ENCODE results near the gene RAD54L2.

DNA sequence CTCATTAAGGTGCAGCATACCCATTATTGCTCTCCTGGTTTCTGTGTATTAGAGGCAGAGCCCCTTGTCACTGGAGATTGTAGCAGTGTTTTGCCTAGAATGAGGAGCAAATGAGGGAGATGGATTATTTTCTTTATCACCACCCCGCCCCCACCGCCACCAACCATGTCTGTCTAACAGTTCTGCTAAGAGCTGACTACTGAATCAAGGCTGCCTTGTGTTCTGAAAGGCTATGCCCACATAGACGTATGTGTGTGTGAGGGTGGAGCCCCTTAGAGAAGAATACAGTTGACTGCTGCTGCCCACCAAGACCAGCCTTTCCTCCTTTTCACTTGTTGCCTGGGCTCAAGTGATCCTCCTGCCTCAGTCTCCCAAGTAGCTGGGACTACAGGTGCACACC, 47.4 kb downstream of the RAD54L2 start:
- TF ChIP-seq SP1 (IDR thresholded peaks at IDR 0.05), result no peak
- TF ChIP-seq LEF1 (IDR thresholded peaks at IDR 0.05; ENCODE audit: borderline replicate concordance), result no peak
- TF ChIP-seq ELF4 (IDR thresholded peaks at IDR 0.05), result no peak

Data from HEK293T (cell line).